HCT116 (cell line): ENCODE results near the gene SLCO4A1.

Experiments
- EZH2 ChIP-seq: fragments of 200-600 bp; sonication (generic); IDR thresholded peaks from 2 replicates; pipeline ENCODE4 v1.6.1; 2017; ENCODE audit warnings: antibody characterized with exemption, mixed run types
- POLR2A ChIP-seq: IDR thresholded peaks from 2 replicates; pipeline ENCODE4 v1.7.0; 2011; ENCODE audit warnings: borderline replicate concordance; ENCODE audit not compliant: insufficient read depth, insufficient read length; ENCODE audit errors: extremely low read depth
- POLR2AphosphoS5 ChIP-seq: IDR thresholded peaks from 2 replicates; pipeline ENCODE4 v1.6.1; 2011; ENCODE audit warnings: mild to moderate bottlenecking, low read depth, low read length, moderate library complexity
- RAD21 ChIP-seq: IDR thresholded peaks from 2 replicates; pipeline ENCODE4 v1.6.1; 2012; ENCODE audit warnings: low read depth, mild to moderate bottlenecking
- TCF7L2 ChIP-seq: IDR thresholded peaks from 2 replicates; pipeline ENCODE4 v1.7.0; 2011; ENCODE audit warnings: borderline replicate concordance, inconsistent platforms; ENCODE audit not compliant: insufficient read depth, insufficient read length; ENCODE audit errors: extremely low read depth
- TF ChIP-seq, protein P1 (sequence below), 3 experiments: fragments of 200-600 bp in 1 of 3; sonication (generic) in 1 of 3; IDR thresholded peaks in 2 of 3; conservative IDR thresholded peaks in 1 of 3; 2 replicates each; pipeline ENCODE4 v1.5.1; 2012 to 2017; ENCODE audit warnings: low read depth in 2 of 3, low read length in 2 of 3, antibody characterized with exemption in 1 of 3, borderline replicate concordance in 1 of 3, control low read depth in 1 of 3, mild to moderate bottlenecking in 1 of 3, mixed read lengths in 1 of 3, mixed run types in 1 of 3, moderate library complexity in 1 of 3; ENCODE audit not compliant: insufficient read depth in 1 of 3
- TF ChIP-seq, protein P2 (sequence below): IDR thresholded peaks from 2 replicates; pipeline ENCODE4 v1.6.1; 2012

DNA sequence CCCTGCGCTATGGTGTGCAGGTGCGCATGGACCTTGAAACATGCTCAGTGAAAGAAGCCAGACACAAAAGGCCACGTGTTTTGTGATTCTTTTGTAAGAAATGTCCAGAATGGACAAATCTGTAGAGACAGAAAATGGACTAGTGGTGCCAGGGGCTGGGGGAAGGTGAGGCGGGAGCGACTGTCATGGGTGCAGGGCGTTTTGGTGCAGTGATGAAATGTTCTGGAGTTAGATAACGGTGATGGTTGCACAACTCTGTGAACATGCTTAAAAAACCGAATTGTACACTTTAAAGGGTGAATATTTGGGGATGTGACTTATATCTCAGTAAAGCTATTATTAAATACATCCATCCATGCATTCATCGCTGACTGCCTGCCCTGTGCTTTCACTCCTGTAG, 34.7 kb downstream of the SLCO4A1 start:
- TF ChIP-seq, protein P1, sequence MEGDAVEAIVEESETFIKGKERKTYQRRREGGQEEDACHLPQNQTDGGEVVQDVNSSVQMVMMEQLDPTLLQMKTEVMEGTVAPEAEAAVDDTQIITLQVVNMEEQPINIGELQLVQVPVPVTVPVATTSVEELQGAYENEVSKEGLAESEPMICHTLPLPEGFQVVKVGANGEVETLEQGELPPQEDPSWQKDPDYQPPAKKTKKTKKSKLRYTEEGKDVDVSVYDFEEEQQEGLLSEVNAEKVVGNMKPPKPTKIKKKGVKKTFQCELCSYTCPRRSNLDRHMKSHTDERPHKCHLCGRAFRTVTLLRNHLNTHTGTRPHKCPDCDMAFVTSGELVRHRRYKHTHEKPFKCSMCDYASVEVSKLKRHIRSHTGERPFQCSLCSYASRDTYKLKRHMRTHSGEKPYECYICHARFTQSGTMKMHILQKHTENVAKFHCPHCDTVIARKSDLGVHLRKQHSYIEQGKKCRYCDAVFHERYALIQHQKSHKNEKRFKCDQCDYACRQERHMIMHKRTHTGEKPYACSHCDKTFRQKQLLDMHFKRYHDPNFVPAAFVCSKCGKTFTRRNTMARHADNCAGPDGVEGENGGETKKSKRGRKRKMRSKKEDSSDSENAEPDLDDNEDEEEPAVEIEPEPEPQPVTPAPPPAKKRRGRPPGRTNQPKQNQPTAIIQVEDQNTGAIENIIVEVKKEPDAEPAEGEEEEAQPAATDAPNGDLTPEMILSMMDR (IDR thresholded peaks at IDR 0.05 in 2 of 3, conservative IDR thresholded peaks at IDR 0.05 in 1 of 3; ENCODE audit: borderline replicate concordance in 1 of 3, insufficient read depth in 1 of 3, low read depth in 2 of 3, low read length in 2 of 3): no peak
- no peak for TF ChIP-seq EZH2
- TF ChIP-seq, protein P2, sequence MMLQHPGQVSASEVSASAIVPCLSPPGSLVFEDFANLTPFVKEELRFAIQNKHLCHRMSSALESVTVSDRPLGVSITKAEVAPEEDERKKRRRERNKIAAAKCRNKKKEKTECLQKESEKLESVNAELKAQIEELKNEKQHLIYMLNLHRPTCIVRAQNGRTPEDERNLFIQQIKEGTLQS: no peak
- TF ChIP-seq POLR2A: no peak
- no peak for TF ChIP-seq RAD21
- no peak for TF ChIP-seq TCF7L2
- TF ChIP-seq POLR2AphosphoS5: no peak
